Measurements from ENCODE around the gene POP4.

The POP4 gene

DNA sequence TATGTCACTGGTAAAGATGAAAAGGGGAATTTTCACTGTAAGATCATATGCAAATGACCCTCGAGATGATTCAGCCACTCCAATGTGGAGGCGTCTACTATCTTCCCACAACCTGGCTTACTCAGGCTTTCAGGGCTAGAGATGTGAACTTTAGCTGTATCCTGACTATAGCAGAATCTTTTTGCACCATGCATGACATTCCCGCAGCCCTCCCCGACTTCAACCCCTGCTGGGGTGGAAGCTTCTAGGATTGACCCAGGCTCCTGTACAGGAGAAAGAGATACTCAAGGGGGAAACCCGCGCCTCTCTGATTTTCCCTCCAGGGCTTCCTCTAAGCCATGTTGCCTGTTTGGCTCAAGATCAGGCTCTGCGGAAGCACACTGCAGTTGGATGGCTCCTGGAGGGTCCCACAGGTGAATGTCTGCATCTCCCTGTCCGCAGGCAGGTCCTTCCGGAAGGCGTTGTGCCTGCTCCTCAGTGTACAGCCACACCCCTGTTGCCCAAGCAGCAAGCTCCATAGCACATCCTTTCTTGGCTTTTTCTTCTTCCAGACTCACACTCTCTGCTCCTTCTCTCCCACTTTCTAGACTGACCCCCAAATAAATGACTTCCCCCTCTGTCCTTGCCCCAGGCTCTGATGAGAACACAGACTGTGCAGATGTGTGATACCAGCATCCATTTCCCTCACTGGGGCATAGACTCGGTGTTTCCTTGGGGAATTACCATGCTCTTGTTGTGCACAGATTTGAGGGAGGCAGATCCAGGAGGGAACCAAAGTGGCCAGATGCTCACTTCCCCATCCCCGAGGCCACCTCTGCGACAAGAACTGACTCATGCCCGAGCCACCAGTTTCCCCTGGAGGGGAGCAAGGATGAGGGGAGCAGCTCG lies 29.1 kb upstream of the POP4 start:
- DNase-seq (ENCODE audit: insufficient read length, low spot score) (no peak), FAIRE-seq (no peak)

DNA sequence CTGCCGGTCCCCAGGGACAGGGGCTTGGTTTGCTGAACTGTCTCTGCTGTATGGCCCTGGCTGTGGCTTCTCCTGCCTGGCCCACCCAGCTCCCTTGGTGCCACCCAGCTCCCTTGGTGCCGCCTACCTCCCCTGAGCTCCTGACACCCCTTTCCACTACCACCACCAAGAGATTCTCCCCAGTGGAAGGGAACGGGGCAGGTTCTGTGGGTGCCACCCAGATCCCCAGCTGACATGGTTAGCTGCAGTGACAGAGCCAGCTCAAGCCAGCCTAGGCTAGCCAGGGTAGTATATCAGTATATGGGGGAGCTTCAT lies 28.5 kb upstream of the POP4 start:
- no peak for FAIRE-seq
- DNase-seq (ENCODE audit: insufficient read length, low spot score): no peak

DNA sequence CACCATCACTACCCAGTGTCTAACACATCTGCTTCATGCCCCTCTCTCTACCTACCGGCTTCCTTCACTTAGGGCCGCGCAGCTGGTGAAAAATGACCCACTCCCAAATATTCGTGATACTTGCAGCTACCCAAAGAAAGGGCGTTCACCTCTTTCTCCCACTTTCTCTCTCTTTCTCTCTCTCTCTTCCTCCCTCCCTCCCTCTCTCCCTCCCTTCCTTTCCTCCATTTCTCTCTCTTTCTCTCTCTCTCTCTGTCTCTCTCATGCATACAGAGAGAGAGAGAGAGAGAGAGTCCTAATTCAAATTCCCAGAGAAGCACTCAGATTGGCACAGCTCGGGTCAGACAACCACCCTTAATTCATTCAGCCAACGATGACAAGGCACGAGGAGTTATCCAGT lies 27.7 kb upstream of the POP4 start:
- FAIRE-seq: no peak
- no peak for DNase-seq (ENCODE audit: insufficient read length, low spot score)

DNA sequence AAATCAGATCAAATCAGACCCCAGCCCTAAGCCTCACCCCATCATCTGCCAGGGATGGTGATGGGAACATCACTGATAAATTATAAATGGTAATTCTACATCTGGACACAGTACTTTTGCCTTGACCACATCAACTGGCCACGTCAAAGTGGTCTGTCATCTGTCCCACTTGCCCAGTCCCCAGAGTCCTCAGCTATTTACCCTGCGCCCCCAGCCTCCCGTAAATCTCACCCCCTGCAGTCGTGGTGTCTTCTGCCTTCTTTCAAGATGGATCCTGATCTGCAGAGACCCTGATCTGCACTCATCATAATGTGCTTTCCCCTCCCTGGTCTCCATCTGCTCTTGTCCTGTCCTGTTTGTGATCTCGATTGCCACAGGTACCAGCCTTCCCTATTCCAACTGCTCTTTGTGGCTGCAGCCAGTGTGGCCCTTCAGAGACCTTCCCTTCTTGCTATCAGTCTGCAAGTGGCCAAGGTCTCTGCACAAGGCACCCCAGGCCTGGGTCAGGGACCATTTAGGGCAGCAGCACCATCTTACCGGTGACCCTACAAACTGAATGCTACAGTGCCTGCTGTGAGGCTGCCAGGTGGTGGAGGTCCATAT lies 26.7 kb upstream of the POP4 start:
- no peak for DNase-seq (ENCODE audit: insufficient read length, low spot score)
- no peak for FAIRE-seq

DNA sequence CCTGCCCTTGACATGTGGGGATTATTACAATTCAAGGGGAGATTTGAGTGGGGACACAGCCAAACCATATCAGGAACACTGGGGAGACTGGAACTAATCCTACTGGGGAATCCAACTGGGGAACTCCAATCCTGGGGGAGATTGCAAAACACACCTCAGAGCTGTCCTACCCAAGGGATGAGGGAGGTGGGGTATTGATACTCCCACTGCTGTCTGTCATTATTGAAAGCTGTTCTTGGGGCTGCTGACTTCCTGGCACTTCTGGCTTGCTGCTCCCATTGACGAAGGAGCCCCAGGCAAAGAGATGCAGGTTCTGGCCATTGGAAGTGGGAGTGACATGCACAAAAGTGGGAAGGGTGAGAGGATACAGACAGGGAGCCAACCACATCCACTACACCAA lies 24.7 kb upstream of the POP4 start:
- FAIRE-seq (no peak), DNase-seq (ENCODE audit: insufficient read length, low spot score) (no peak)

DNA sequence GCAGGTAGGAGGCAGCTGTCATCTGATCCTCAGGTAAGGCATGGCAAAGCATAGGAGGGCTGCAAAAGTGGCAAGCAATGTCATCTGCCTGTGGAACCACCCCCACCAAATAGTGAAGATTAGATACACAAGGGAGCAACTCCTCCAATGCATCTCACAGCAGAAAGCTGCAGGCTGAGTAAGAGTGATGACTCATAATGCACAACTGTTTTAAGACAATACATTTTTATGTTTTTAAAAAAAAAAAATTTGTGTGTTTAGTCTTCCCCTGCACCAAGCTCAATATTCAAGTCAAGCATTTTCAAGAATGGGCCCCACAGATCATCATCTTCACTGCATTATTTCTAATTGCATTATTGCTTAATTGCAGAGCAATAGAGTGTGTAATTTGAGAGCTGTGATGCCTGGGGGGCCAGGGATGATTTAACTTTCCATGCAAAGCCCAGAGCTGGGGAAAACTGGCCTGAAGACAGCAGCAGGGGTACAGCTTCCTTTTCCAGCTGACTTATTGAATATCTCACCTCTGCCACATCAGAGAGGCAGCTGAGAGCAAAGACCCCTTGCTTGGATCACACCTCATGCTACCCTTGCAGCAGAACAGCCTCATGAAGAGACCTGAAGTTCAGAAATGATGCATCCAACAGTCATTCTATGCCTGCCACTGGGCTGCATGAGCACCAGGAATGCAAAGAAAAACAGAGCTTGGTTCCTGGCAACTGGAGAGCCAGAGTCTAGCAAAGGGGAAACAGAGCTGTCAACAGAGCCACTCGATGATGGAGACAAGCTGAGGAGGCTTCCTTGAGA lies 22.7 kb upstream of the POP4 start:
- FAIRE-seq (no peak), DNase-seq (ENCODE audit: insufficient read length, low spot score) (peak; percentile 23)

DNA sequence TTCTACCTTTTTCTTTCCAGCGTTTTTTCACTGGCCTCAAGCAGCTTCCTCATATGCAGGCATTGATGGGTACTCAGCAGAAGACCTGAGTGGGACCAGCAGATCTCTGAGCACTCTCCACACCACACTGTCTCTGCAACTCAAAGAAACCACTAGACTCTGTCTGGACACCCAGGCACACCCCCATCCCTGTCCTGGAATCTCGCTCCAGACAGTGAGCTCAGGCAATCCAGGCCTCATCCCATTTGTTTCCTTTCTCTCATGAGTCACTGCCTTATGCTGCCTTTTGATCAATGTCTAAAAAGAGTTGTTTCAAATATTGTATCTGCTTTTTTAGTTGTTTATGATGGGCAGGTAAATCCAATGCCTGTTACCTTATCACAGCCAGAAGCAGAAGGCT lies 19.7 kb upstream of the POP4 start:
- DNase-seq (ENCODE audit: insufficient read length, low spot score) (no peak), FAIRE-seq (no peak)

DNA sequence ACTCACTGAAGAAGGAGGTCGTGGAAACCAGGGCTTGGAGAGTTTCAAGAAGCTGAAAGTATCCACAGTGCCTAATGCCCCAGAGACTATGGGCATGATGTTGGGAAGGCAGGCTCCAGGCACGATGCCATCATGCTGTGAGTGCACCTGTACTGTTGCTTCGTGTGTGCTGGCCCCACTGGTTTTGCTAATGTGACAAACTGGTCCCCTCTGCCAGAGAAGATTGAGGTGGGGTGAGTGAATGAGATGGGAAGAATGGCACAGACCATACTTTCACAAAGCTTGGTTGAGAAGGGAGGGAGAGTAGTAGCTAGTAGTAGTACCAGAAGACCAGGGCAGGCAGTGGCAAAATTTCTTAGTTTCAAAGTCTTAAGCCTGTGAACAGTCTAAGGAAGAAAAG lies 19.0 kb upstream of the POP4 start:
- no peak for DNase-seq (ENCODE audit: insufficient read length, low spot score)
- FAIRE-seq: no peak

DNA sequence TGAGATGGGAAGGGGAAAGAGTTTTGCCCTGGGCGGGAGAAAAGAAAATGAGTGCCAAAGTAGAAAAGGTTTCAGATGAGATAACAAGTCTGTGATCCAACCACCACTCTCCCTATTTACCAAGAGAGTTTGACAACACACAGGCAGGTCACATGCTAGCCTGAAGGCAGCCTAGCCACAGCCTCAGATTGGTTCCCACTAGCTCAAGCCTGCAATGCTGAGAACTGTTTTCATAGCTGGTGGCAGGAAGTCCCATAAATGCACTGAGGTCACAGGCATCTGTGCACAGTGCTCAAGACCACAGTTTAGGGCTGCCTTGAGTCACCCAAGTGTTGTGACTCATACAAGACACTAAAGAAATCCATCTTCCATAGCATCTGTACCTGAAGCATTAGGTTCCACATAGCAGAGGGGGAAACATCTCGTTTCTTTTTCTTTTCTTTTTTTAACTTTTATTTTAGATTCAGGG lies 18.5 kb upstream of the POP4 start:
- no peak for FAIRE-seq
- DNase-seq (ENCODE audit: insufficient read length, low spot score): no peak

DNA sequence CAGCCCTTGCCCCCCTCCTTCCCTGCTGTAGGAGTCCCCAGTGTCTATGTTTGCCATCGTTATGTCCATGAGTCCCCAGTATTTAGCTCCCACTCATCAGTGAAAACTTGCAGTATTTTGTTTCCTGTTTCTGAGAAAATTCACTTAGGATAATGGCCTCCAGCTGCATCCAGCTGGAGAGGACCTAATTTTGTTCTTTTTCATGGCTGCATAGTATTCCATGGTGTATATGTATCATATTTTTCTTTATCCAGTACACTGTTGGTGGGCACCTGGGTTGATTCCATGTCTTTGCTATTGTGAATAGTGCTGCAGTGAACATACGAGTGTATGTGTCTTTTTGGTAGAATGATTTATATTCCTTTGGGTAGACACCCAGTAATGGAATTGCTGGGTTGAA lies 18.0 kb upstream of the POP4 start:
- FAIRE-seq (no peak), DNase-seq (ENCODE audit: insufficient read length, low spot score) (no peak)

DNA sequence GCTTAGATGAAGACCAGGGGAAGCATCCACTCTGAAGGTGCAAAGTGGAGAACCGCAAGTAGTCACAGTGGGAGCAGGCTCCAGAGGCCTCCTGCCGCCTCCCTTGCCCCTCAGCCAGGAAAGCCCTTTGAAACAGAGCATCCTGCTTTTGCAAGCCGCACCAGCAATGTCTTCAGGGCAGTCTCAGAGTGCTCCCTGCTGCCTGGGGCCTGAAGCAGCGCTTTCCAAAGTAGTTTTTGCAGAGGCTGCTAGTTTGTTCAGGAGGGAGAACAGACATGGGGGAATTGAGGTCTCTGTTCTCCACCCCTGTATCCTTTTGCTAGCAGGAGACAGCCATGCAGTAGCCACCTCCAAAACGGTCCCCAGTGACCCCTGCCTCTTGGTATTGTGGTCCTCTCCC lies 15.8 kb upstream of the POP4 start:
- DNase-seq (ENCODE audit: insufficient read length, low spot score): no peak

DNA sequence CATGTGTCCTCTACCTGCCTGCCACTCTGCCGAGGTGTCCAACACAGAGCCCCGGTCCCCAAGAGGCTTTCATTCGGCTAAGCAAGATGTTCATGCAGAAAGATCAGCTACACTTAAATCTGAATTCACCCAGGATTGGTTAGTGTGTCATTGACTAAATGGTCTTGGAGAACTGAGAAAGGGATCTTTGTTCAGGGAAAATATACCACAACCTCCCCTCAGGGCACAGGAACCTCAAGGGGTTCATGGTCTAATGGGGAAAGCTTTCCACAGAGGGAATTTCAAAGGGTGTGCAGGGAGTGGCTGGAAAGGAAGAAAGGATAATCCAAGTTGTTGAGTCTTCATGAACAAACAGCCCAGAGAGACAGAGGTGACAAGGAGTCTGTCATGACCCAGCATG lies 14.4 kb upstream of the POP4 start:
- DNase-seq (ENCODE audit: insufficient read length, low spot score) (no peak), FAIRE-seq (no peak)

More for the DNA sequence above, 15.8 kb upstream of the POP4 start:
- FAIRE-seq: no peak

DNA sequence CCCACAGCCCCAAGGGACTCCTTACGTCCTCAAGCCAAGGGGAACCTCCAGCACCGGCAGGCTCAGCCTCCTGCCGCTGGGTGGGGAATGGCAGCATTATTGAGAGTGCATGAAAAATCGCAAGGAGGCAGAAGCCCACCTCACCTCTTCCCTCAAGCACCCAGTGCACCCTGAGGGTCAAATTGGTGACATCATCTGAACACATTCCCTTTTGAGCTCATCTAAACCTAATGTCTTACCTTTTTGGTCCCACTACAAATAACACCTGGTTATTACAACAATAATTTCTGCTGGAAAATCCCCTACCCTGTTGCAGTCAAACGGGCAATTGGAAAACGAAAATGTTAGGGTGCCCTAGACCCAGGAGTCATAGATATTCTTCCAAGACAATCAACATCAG lies 12.2 kb upstream of the POP4 start:
- no peak for DNase-seq (ENCODE audit: insufficient read length, low spot score)

DNA sequence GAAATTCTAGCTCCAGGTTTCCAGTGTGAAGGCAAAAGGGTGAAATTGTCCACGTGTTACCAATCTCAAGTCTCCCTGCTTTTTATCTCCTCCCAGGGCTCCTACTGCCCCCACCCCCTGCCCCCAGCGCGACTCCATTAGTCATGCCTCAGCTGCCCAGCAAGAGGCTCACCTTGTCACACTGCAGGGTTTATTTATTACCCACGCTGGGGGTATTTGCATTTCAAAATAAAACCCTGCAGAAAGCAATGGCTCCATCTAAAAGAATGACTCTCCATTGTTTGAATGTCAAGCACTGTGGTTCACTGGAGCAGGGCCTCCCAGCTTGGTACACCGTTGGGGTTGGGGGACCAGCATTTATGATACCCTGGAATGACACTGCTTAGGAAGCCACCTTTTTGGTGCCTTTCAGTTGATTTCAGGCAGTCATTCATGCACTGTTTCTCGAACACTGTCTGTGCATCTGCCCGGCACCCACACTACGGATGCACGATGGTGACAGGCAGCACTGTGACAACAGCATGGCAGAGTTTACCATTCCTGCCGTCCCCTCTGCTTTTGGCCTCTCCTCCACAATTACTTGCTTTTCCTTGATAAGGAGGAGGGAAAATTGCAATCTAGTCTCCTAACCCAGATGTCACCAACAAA lies 9.9 kb upstream of the POP4 start:
- DNase-seq (ENCODE audit: insufficient read length, low spot score) (no peak), FAIRE-seq (no peak)

More for the DNA sequence above, 12.2 kb upstream of the POP4 start:
- FAIRE-seq: no peak

DNA sequence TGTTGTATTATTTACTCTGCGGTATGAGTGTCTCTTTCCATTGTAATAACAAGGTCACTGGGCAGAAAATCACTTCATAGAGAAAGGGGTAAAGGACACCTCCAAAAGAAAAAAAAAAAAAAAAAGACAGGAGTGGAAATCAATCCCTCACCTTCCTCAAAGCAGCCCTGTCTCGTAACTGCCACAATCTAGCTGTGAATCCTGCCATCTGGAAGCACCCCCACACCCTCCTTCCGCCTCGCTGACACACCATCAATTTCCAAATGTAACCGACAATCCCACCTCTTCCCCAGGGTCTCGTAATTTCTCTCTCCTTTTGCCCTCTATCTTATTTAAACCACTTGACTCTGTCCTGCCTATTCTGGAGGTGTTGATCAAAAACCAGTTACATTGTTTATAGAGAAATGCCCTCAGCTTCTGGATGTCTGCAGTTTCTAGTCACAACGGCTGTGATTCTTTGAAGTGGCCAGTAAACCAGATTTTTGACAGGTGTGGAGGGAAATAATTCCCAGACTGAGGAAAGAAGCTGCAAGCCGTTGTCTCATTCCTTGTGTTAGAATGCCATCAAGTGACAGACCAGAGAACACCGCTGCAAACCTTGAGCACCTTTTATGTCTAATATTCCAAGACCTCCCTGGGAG lies 9.1 kb upstream of the POP4 start:
- no peak for DNase-seq (ENCODE audit: insufficient read length, low spot score)
- FAIRE-seq: no peak

DNA sequence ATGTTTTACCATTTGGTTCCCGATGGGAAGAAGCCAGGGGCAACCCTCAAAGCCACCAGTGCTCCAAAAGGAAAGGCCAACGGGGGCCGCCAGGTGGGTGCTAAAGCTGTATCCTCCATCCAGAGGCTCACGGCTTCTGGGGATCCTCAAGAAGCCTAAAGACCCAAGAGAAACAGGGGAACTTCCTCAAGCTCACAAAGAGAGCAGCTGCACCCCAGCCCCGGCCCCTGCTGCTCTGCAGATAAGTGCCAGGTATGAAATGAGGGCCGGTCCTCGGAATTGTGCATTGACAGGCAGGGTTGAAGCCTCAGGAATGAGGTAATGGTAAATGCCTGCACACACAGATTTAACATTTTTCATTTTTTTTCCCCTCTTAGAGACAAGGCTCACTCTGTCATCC lies 8.0 kb upstream of the POP4 start:
- DNase-seq (ENCODE audit: insufficient read length, low spot score) (no peak), FAIRE-seq (no peak)

DNA sequence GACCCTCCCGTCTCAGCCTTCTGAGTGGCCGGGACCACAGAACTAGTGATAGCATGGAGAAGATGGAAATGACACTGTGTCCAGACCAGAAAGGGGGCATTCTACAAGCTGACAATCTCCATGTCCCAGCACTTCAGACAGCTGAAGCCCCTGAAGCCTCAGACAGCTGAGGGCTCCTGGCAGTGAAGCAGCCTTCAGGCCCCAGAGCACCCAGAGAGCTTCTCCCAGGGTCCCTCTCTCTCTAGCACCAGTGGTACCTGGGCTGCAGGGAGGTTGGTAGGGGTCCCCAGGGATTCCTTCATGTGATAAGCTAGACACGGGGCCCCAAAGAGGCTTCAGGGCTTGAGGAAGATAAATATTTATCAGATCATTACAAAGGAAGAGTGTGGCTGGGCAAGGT lies 7.6 kb upstream of the POP4 start:
- no peak for DNase-seq (ENCODE audit: insufficient read length, low spot score)
- no peak for FAIRE-seq

DNA sequence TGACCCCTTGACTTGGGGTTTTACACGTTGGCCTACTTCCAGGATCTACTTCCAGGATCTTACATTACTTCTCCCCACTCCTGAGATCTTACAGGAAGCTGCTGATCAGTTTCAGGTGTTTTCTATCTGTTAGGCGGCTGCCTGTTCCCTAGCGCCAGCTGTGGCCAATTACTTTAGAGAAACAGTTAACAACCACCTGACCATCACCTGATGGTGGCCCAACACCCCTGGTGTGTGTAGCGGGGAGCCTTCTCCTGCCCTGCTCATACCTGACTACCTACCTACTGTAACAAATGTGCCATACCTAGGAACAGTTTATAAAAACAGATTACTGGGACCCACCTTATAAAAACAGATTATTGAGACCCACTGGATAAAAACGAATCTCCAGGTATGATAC lies 2.8 kb upstream of the POP4 start:
- FAIRE-seq: no peak

DNA sequence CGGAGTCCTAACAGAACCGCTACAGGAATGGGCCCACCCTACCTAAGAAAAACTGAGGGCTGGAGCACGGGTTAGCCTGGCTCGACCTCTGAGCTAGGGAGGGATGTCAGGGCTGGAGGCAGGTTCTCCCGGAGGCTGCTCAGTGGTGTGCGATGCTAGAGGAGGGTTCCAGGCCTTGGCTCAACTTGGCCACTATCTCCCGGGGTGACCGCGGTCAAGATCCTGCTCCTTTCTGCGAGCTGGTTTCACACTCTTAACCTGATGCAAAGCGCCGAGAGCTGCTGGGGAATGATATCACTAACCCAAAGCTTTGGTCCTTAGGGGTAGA lies 301 bp downstream of the POP4 start:
- DNase-seq (ENCODE audit: insufficient read length, low spot score): peak; percentile 25
- FAIRE-seq: no peak

More for the DNA sequence above, 2.8 kb upstream of the POP4 start:
- DNase-seq (ENCODE audit: insufficient read length, low spot score): no peak

DNA sequence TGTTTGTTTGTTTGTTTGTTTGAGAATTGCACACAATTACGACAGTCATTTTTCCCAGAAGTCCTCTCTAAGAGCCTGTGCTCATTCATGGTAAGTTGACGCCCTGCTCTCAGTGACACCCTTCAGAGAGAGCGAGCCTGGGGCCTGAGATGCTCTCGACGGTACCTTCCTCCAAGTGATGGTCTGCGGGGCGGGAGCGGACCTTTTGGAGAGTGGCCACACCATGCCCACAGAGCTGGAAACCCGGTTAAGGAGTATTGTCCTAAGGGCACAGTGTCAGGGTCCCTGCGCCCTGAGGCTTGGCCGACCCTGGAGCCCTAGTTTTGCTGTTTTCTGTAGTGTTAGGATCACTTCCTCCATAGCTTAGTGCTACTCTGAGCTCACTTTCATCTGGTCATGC lies 3.6 kb downstream of the POP4 start:
- FAIRE-seq: no peak
- no peak for DNase-seq (ENCODE audit: insufficient read length, low spot score)

DNA sequence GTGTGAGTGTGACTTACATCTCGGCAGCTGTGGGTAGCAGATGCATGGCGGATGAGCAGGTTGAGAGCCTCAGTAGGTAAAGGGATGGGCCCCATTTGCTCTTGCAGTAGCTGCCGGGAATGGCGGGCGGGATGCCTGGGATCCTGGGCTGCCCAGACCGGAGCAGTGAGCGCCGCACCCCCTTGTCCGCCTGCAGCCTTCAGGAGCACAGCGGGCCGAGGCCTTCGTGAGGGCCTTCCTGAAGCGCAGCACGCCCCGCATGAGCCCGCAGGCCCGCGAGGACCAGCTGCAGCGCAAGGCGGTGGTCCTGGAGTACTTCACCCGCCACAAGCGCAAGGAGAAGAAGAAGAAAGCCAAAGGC lies 4.1 kb downstream of the POP4 start:
- no peak for DNase-seq (ENCODE audit: insufficient read length, low spot score)
- no peak for FAIRE-seq

Data from HTR-8/SVneo (cell line).